T-helper 2 cell (primary cell): Measurements from ENCODE around the gene PPARA.

Source experiments
- DNase-seq, 5 experiments: peaks; one replicate each; pipeline versions ENCODE4 v3.0.0 to v3.0.0-alpha.2; 2012 to 2022
- total RNA-seq, 2 donors: gene quantifications; one replicate each; lab custom pipeline; 2026; lab: John Stamatoyannopoulos, UW

The PPARA gene
- total RNA-seq: 12.5 to 13.8 reads per million in 2 donors

DNA sequence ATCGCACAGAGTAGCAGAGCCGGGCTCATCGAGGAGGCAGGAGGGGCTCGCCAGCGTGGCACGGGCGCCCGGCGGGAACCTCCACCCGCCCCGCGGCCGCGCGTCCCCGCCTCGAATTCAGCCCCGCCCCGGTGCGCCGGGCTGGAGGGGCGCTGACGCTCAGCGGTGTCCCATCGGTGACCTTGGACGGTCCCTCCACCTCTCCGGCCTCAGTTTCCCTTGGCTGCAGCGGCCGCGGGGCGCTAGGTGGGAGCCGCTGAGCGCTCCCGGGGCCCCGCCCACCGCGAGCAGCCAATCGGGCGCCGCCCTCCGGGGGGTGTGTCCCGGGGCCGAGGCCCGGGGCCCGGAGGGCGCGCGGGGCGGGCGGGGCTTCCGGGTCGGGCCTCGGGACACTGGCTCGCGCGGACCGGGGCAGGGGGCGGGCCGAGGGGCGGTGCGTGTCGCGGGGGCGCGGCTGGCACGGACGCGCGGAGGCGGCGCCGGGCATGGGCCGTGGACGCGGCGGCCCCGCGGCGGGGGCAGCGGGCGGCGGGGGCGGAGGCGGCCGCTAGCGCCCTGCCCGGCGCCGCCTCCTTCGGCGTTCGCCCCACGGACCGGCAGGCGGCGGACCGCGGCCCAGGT lies at the start of gene PPARA:
Gene PPARA (plus strand): TSS at position 493 of the 621 bp plus-strand sequence. CDS start 47,858 bp downstream, outside the sequence.
- DNase-seq: peak; percentile 74 to 87 (median 81)

DNA sequence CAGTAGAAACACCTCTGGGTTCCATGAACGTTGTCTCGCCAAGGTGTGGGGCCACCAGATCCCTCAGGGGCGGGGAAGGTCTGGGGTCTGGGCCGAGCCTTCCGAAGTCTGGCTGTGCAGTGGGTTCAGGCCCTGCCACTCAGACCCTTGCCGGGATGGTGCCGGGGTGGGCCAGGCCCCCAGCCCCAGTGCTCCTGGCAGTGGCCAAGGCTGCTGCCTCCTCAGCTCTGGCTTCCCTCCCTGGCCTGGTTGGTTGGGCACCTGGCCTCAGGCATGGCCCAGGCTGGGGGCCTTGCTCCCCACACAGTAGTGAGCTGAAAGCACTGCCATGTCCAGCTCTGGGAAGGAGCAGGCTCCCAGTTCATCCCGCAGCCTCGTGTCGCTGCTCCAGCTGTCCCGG lies 48.2 kb upstream of the PPARA start:
- DNase-seq: no peak

DNA sequence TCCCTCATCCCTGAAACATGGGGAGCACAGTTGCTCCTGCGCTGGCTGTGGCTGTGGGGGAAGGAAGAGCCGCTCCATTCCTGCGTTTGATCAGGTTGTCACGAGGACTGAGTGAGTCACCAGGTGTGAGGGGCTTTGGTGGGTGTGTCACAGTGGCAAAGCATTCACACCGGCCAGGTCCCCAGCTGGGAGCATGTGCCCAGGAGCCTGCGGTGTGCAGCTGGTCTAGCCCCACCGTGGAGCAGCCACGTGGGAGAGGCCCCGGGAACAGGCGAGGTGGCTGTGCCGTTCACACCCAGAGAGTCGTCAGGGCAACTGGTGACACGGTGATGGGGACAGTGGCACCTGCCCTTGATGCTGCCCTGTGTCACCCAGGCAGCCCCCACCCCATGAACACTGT lies 47.6 kb upstream of the PPARA start:
- DNase-seq: no peak

DNA sequence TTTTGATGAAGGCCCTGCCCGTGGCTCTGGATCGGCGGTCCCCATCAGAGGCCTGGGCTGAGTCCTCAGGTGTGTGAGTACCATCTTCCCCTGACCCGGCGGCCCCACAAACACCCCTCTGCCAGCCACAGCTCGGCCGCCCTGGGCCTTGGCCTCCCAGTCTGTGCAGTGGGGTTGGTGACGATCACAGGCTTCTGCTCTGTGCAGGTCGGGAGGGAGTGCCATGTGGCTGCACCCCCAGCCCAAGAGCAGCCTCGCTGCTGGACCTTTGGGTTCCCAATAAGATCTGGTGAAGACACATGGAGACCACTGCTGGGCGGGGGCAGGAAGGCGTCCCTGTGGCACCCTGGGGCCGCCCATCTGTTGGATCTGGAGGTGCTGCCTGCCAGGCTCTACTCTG lies 47.1 kb upstream of the PPARA start:
- no peak for DNase-seq

DNA sequence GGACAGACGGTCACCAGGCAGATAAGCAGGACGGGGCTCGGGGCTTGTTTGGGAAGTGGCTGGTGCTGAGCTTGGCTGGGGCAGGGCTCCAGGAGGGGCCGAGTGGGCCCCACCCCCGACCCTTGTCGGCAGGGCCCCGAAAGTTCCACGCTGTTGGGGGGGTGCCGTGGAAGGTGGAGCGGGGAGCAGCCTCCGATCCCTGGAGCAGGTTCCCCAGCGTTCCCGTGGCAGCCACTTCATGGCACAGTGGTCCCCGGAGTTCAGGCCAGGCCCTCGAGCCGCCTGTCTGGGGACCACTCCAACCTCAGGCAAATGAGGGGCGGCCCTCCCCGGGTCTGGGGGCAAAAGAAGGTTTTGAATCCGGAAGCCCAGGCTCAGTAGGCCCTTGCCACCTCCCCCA lies 46.7 kb upstream of the PPARA start:
- no peak for DNase-seq

DNA sequence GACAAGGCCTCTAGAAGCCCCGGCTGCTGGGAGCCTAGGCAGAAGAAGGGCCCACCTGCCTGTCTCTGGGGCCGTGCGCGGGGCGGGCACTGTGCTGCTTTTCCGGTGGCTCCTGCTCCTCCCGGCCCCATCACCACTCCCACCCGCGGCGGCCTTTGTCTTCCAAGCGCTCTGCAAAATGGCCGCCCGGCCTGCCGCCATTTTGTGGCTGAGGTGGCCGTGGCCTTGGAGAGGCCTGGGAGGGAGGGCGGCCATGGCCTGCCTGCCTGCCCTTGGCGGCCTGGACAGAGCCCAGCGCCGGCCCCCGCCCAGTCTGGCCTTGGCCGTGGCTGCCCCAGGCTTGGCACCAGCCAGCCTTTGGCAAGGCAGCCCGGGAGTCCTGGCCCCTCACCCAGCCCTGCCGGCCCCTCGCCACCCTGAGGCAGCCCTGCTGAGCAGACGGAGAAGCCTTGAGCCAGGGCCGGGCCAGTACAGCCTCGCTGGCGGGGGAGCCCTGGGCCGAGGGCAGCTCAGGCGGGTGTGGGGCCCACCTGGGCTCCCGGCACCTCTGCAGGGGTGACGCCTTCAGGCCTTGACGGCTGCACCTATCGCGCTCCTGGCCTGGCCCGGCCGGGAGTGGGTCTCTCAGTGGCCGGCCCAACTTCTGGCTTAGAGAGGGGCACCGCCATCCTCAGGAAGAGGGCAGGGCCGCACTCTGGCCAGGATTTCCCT lies 46.0 kb upstream of the PPARA start:
- DNase-seq: no peak

DNA sequence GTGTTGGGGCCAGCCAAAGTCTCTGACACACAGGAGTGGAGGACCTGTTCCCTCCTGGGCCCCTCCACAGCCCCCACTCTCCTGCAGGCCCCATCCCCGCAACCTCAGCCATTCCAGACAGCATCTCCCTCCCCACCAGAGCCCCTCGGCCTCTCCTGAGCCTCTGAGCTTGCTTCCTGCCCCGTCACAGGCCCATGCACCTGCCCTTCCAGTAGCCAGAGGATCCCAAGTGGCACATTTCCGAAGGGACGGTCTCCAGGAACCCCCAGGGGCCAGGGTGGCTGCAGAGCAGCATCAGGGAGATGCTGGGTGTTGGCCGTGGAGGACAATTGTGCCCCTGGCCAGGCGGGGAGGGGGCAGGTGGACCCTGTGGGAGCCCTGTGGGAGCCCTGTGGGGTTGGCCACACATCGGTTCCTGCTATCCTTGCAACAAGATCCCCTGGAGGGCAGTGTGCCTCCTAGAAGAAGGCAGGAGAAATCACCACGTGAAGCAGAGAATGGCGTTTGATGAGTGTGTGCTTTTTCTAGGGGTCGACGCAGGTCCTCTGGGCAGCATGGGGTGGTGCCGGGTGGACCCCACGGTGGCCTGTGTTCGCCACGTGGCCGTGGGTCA lies 45.3 kb upstream of the PPARA start:
- DNase-seq: no peak

DNA sequence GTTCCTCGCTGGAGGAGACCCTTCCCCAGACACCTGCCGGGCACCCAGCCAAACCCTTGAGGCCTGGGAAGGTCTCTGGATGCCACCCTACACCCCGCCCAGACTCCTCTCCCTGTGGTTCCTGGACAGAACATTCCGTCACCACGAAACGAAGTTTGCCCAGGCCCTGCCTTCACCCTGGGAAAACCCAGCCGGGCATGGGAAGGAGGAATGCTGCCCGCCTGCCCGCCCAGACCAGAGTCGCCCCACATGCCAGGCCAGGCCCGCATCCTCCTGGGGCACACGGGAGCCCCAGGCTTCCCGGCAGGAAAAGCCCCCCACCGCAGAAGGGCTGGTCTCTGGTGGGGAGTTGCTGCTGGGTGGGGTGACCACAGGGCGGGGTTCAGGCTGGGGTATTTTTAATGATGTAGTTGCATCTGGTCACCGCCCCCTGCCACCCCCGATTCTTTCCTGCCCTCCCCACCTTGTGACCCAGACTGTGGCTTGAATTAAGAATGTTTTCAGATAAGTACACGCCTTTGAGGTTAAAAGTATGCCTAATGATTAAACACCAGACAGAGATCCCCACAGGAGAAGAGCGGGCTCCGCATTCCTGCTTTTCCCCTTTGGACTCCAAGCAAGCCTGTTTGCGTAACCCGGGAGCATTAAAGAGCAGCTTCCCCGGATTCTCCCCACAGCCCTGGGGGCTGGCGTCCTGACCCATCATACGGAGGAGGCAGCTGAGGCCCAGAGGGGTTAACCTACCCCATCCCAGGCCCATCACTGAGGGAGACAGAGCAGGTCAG lies 44.6 kb upstream of the PPARA start:
- no peak for DNase-seq

DNA sequence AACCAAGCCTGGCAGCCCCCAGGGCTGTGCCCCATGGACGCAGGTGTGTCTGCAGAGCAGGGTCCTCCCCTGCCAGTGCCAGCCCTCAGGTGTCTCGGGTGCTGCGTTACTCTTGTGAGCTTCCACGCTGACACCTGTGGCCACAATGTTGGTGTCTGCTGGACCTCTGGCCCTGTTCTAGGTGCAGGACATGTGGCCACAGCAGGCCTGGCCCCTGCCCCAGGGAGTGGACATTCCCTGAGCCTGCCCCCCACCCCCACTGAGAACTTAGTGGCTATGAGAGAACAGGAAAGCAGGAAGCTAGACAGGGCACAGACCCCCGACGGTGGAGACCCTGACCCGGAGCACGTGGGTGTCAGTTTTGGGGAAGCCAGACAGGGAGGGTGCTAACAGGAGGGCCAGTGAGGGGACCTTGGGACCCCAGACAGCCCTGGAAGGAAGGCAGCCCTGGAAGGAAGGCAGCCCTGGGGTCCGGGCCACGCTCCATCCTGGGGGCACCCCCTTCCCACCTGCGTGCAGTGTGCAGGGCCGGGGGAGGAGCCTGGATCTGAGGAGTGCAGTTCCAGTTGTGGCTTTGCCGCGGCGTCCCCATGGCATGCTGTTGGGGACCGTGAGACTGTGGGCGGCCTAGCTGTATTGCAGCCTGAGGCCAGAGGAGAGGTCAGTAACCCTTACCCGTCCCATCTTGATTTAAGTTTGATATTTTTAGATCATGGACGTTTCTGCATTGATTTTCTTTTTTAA lies 43.9 kb upstream of the PPARA start:
- no peak for DNase-seq

DNA sequence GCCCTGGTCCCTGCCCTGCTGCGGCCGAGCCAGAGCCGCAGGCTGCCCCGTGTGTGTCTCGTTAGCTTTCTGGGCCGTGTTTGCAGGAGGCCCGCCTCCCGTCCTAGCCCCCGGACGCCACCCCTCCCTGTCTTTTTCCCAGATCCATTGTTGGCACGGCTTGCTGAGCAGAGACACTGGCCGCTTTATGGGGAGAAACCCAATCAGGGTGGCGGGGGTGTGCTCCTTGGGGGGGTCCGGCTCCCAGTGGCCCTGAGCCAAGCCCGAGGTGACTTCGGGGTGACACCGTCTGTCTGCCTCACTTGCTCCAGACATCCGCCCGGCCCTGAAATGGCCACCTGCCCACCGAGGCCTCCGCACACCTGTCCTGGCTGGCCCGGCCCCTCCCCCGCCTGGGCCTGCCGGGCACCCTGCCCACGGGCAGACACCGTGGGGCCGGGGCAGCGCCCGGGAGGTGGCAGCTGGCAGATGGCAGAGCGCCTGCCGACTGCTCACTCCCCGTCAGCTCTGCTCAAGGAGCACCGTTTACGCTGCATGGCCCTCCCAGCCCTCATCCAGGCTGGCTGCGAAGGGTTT lies 43.1 kb upstream of the PPARA start:
- DNase-seq: no peak

DNA sequence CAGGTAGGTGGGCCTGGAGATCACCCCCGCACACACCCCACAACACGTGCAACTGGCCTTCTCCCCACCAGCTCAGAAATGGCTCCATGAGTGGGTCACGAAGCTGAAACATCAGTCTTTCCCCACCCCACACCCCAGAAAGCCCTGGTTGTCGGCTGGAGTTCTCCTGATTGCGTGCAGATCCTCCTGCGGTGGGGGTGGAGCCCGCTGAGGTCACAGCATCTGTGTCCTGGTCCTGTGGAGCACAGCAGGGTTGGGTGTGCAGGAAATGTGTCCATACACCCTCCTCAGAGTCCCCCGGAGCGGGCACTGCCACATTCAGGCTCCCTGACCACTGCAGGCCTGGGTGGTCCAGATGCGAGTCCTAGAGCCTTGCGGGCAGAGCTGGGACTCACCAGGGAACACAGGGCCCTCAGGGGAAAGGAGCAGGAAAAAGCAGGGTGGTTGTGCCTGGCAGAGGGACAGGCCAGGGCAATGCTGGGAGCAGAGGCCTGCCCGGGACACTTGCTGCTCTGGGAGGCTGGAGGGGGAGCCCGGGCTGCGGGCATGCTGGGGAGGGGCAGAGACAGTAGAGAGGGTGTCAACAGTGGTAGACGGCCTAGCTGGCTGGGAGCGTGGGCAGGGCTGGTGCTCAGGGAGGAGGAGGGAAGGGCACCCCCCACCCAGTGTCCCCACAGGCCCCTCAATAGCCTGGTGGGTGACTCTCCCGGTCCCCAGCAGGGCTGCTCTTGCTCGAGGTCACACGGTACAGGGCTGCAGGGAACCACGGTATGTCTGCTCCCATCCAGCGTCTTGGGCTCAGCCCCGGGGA lies 42.4 kb upstream of the PPARA start:
- no peak for DNase-seq

DNA sequence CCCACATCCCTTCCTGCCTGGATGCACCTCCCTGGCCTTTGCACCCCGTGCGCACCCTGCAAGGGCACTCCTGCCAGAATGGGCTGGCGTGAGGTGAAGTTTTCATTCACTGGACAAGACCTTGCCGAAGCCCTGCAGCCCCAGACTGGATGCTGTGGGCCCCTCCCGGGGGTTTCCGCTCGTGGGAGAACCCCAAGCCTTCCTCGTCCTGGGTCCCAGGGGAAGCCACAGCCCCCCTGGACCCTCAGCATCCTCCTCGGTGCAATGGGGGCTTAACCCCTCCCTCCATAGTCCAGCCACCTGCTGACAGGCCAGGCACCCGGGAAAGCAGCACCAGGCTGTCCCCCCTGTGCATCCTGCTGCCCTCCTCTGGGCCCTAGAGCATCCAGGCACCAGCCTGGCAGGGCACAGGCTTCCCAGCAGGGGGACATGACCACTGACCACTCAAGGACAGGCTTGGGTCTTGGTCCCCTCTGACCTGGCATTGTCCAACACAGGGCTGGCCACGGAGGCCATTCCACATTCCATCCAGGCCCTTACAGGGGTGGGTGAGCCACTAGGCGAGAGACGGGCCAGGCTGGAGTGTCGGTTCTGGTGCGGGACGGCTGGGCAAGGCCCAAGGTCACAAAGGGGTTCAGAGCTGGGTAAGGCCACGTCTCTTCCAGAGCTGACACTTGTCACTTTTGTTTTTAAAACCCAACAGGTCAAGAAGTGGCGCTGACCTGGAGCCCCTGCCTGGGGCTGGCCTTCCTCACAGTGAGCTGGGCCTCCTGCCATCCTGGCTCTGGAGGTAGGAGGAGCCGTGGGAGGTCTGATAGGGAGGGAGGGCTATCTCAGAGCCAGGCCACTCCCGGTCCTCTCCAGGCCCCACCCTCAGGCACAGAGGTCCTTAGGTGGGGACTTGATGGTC lies 41.5 kb upstream of the PPARA start:
- no peak for DNase-seq

DNA sequence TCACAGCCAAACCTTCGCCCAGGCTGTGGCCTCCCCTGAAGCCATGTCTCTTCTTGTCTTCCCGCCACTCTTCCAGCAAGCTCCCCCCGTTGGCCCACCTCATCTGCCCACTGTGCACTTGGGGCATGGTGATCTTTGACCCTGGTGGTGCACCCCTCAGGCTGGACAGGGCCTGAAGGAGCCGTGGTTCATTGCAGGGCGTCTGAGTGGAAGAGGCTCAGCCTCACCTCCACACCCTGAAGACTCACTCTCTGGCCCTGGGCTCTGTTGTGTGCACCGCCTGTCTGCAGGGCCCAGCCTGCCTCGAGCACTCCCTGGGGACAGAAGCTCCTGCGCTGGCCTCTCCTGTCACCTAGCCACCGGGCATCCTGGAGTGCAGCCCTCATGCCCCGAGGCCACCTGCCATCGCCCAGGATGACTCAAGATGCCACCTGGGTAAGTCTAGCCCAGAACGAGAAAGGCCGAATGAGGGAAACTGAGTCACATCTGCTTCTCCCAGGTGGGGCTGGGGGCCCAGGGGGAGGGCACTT lies 40.8 kb upstream of the PPARA start:
- DNase-seq: no peak

DNA sequence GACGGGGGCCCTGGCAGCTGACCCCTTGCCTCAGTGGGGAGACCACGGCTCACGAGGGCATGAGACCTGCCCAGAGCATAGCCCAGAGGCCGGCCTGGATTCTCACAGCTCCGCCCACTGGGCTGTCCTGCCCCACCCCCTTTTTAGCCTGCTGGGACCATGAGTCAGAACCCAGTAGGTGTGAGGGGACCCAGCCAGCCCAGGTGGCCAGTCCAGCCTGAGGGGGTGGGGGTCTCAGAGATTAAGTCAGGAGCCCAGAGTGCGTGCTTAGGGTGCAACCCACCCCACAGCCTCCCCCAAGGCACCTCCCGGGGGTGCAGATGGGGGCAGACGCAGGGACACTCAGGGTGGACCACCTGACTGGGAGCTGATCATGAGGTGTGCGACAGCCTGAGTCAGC lies 40.1 kb upstream of the PPARA start:
- DNase-seq: no peak

DNA sequence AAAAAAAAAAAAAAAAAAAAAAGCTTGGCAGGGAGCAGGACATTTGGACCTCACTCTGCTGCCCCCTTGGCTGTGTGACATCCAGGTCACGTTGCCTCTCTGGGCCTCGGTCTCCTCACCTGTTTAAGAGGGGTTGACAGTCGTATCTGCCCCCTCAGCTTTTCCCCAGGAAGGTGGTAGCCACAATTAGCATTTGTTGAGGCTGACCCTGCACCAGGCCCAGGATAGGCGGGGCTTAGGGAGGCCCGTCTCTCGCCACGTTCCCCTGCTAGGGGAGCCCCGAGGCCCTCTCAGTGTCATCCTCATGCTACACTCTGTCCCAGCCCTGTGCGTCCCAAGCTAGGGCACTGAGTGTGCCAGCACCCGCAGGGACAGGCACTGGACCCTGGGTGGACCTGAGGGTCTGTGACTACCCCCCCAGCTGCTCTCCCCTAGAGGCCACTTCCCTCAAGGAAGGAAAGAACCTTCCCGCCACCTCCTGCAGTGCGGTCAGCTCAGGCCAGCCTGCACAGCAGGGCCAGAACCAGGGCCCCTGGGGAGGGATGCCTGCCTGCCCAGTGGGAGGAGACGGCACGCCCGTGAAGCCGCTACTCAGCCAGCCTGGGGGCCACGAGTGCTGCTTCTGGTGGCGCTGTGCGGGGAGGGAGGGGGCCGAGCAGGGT lies 38.5 kb upstream of the PPARA start:
- DNase-seq: no peak

DNA sequence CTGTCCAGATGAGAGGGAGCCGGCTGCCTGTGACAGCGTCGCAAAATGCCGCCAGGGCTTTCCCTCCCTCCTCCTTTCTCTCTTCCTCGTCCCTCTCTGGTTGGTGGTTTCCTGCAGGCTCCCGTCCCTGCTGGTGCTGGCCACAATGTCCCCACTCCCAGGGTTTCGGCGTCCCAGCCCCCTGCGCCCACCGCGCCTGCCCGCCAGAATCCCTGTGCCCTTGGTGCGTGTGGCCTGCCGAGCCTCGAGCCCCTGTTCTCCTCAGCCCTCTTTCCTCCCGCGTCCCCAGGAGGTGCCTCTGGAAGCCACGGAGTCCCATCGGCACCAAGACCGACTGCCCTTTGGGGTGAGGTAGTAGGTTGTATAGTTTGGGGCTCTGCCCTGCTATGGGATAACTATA lies 37.9 kb upstream of the PPARA start:
- no peak for DNase-seq

DNA sequence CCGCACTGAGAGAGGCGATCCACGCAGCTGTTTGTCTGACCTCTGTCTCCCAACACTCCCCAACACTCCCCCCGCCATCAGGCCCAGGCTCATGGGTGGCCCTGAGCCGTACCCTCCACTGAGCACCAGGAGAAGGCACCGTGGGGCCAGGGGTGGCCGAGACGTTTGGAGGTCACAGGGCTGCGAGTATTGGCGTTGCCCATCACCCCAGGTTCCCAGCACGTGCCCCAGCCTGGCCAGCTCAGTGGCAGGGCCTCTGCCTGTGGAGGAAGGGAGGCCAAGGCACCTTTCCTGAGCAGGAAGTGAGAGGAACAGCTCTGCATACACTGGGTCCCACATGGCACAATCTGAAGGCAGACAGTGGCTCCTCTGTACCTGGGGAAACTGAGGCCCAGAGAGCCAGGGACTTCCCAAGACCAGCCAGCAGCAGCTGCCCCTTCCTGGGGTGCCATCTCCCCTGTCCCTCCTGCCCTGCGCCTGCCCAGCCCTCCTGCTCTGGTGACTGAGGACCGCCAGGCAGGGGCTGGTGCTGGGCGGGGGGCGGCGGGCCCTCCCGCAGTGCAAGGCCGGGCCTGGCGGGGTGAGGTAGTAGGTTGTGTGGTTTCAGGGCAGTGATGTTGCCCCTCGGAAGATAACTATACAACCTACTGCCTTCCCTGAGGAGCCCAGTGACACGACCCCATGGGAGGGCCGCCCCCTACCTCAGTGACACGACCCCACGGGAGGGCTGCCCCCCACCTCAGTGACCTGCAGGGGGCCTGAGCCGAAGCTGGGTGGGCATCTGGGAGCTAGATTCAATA lies 37.0 kb upstream of the PPARA start:
- no peak for DNase-seq

DNA sequence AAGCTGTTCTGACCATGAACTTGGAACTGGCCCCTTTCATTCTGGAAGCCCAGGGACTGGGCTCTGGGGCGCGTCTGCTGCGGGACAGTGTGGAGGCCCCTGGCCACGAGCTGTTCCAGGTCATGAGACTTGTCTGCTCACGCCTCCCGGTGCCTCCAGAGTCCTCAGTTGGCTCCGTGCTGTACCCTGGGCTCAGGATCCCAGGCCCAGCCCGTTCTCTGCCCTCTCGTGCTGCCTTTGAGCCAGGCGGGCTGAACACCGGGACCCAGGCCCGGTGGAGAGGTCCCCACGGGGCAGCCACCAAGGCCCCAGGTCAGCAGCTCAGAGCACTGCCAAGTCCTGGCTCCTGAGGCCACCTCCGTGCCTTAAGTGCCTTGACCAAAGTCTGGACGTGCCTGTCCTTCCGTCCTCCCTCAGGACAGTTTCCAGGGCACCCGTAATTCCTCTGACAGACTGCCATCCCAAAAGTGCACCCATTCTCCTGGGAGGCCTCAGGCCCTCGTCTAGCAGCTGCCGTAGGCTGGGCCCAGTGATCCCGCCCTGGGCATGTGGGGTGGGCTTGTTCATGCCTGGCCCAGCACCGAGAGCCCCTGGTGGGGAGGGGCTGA lies 36.3 kb upstream of the PPARA start:
- no peak for DNase-seq
